Lower lobe of right lung (tissue), 2 donors: ENCODE data around the gene ZSWIM4. TPM values are rescaled to one million over a fixed set of nuclear protein-coding genes. Genes with fewer than 3 reads are reported as not detected.
A peak's percentile ranks its signal among the peaks of the same experiment; 100 is the strongest.

Experiments used
- ATAC-seq, 2 donors: fragments of 200-7000 bp; cut with Tn5 transposase; one replicate each; pipeline ENCODE4 v1.9.1; 2020 to 2022; ENCODE audit warnings: mild to moderate bottlenecking in 2 of 2, moderate library complexity in 2 of 2
- DNase-seq: peaks from one replicate; pipeline ENCODE4 v3.0.0-alpha.2; 2020
- H3K27ac ChIP-seq: fragments of 200-600 bp; one replicate; pipeline ENCODE4 v1.8.0; 2022
- H3K27me3 ChIP-seq: fragments of 200-600 bp; one replicate; pipeline ENCODE4 v1.8.0; 2022; ENCODE audit warnings: low read depth
- H3K36me3 ChIP-seq: fragments of 200-600 bp; one replicate; pipeline ENCODE4 v1.8.0; 2022; ENCODE audit warnings: mild to moderate bottlenecking
- H3K4me1 ChIP-seq: fragments of 200-600 bp; one replicate; pipeline ENCODE4 v1.8.0; 2022
- H3K4me3 ChIP-seq: fragments of 200-600 bp; one replicate; pipeline ENCODE4 v1.8.0; 2022; ENCODE audit warnings: mild to moderate bottlenecking
- H3K9me3 ChIP-seq: fragments of 200-600 bp; one replicate; pipeline ENCODE4 v1.8.0; 2022
- CTCF ChIP-seq: fragments of 200-600 bp; IDR thresholded peaks from one replicate; pipeline ENCODE4 v1.8.0; 2022; ENCODE audit warnings: antibody characterized with exemption, mild to moderate bottlenecking
- intact Hi-C: fragments of 100-400 bp; cut with DNase I; formaldehyde crosslinking; loops from one replicate; pipeline ENCODE4 v1.11.0; 2022
- total RNA-seq: library from RNA; stranded (reverse); fragmentation: NEBNext Ultra II Directional; extraction: Animal tissue kit (Norgen Biotek cat#: 25700); gene quantifications from one replicate; pipeline ENCODE4 v1.2.1, GENCODE V29; 2021
- donor health status: DM: no; HTN: yes; CAD: no; lungs with severe emphysema.

Gene ZSWIM4
- total RNA-seq, 1 donor from 2014 or later, result 7.4 TPM

GRCh38 chr19:13859361-13859880 lies 64.2 kb downstream of the ZSWIM4 start:
- H3K4me1 ChIP-seq, result peaks cover 29% of the 10 kb centered on the region
- H3K27me3 ChIP-seq, result no peaks in the 10 kb centered on the region
- intact Hi-C loops, result no loop called here
- H3K36me3 ChIP-seq, result no peaks in the 10 kb centered on the region
- H3K9me3 ChIP-seq, result no peaks in the 10 kb centered on the region
- H3K27ac ChIP-seq, result no peak overlapping the region
- no peak overlapping the region for H3K4me3 ChIP-seq
- ATAC-seq (no peak), DNase-seq (no peak)
- no peak for TF ChIP-seq CTCF

DNA sequence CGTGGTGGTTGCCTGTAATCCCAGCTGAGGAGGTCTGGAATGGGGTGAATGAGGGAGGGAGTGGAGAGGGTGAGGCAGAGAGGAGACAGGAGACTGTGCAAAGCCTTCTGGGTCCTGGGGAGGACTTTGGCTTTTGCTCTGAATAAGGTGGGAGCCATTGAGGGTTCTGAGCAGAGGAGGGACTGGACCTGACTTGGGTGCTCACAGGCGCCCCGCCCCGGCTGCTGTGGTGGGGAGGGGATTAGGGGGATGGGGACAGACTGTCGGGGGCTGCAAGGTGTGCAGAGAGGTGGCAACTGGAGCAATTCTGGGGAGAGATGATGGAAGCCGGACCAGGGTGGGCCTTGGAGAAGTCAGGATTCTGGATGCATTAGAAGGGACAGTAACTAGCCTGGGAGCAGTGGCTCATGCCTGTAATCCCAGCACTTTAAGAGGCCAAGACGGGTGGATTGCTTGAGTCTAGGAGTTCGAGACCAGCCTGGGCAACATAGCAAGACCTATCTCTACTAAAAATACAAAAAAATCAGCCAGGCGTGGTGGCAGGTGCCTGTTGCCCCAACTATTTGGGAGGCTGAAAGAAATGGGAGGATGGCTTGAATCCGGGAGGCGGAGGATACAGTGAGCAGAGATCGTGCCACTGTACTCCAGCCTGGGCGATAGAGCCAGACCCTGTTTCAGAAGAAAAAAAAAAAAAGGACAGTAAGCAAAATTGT lies 65.6 kb downstream of the ZSWIM4 start:
- no peaks in the 10 kb centered on the region for H3K36me3 ChIP-seq
- no peak for ATAC-seq
- intact Hi-C loops, result loop anchor here (10.0 kb wide), 1 partner anchor 76 kb away; no protein-coding TSS in a partner anchor

GRCh38 chr19:13861392-13861713 lies 66.1 kb downstream of the ZSWIM4 start:
- Histone ChIP-seq H3K27ac (peak overlapping the region; percentile 97), H3K36me3 (no peaks in the 10 kb centered on the region), H3K27me3 (no peaks in the 10 kb centered on the region), H3K4me3 (peak overlapping the region; percentile 56), H3K9me3 (no peaks in the 10 kb centered on the region), H3K4me1 (peaks cover 34% of the 10 kb centered on the region)
- DNase-seq (no peak), ATAC-seq (peak; percentile 3 to 6)
- no peak for TF ChIP-seq CTCF
- intact Hi-C loops, result loop anchor here (10.0 kb wide), 1 partner anchor 77 kb away; no protein-coding TSS in a partner anchor

More for the DNA sequence above, 65.6 kb downstream of the ZSWIM4 start:
- Histone ChIP-seq H3K27me3 (no peaks in the 10 kb centered on the region), H3K4me1 (peaks cover 34% of the 10 kb centered on the region), H3K27ac (peak overlapping the region; percentile 97), H3K9me3 (no peaks in the 10 kb centered on the region), H3K4me3 (peak overlapping the region; percentile 56)
- TF ChIP-seq CTCF, result no peak
- DNase-seq, result no peak

DNA sequence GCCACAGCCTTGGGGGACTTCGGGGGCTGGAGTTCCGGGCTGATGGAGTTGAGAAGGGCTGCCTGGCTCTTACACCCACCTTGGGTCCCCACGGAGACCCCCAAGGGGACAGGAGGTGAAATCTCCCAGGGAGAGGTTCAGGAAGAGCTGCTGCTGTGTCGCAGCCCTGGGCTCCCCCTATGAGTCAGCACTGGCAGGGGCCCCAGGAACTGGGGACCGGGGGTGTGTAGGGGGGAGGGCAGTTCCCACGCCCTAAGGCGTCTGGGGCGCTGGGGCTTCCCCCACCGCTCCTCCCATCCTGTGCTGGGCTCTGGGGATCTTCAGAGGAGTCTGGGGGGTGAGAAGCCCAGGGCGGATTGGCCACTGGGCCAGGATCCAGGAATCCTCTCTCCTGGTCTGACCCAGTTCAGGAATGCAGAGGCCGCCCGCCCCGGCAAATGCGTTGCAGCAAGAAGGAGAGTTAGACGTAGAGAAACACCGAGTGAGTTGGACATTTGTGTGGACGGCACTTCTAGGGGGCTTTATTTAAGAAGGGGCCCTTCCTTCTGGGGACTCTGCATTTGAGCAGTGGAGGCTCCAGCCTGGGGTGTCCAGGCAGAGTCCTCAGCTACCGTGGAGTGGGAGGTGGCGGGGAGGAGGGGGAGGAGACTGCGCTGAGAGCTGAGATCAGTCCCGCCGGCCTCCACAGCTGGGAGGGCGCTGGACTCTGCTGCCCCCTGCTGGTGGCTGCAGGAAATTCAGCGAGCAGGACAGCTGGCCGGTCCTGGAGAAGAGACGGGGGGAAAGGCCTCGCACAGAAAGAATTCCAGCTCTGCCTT lies 66.7 kb downstream of the ZSWIM4 start:
- H3K4me3 ChIP-seq, result peak overlapping the region; percentile 56
- peak; percentile 94 to 95 for ATAC-seq
- no peaks in the 10 kb centered on the region for H3K9me3 ChIP-seq
- TF ChIP-seq CTCF, result peak; percentile 99
- peaks cover 34% of the 10 kb centered on the region for H3K4me1 ChIP-seq
- DNase-seq, result peak; percentile 95
- H3K27ac ChIP-seq, result peak overlapping the region; percentile 97
- intact Hi-C loops, result loop anchor here (10.0 kb wide), 1 partner anchor 77 kb away; no protein-coding TSS in a partner anchor
- no peaks in the 10 kb centered on the region for H3K27me3 ChIP-seq
- H3K36me3 ChIP-seq, result no peaks in the 10 kb centered on the region

DNA sequence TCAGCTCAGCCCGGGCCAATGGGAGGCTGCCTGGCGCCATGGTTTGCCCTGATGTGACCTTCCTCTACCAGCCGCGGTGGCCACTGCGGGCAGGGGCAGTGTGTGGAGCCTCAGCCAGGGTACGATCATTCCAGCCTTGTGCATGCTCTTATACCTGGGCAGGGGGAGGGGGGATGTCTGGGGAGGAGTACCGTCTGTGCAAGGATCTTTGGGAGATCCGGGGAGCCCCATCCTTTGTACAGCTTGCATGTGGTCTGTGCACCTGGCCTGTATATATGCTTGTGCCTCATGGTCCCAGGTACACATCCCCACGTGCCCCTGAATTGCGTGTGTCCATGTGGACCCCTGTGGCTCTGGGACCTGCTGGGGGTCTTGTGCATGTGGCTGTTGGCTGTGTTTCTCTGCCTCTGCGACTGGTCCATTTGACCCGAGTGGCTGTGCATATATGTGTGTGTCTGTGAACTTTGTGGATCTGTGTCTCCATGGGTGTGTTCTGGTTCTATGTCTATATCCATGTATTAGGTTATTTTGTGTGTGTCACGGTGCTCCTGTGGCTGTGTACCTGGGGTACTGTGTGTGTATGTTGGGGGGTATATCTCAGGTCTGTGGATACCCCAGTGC lies 68.9 kb downstream of the ZSWIM4 start:
- no peak for DNase-seq
- H3K27ac ChIP-seq, result no peak overlapping the region

More for the DNA sequence above, 68.9 kb downstream of the ZSWIM4 start:
- no peak overlapping the region for H3K4me3 ChIP-seq
- no peaks in the 10 kb centered on the region for H3K9me3 ChIP-seq
- H3K4me1 ChIP-seq, result peaks cover 34% of the 10 kb centered on the region
- TF ChIP-seq CTCF, result no peak
- no peaks in the 10 kb centered on the region for H3K27me3 ChIP-seq
- H3K36me3 ChIP-seq, result no peaks in the 10 kb centered on the region
- ATAC-seq, result no peak
- intact Hi-C loops, result loop anchor here (10.0 kb wide), 1 partner anchor 79 kb away; no protein-coding TSS in a partner anchor
